ENCODE measurements around the gene SGSM2. TPM values are rescaled to one million over a fixed set of nuclear protein-coding genes. Genes with fewer than 3 reads are reported as not detected.

Gene SGSM2
- total and polyA plus RNA-seq, 4 donors = 5.5 to 17.5 (median 12.4) TPM

- TF ChIP-seq REST (IDR thresholded peaks at IDR 0.05) (no peak), HNF4G (IDR thresholded peaks at IDR 0.05) (no peak)
These were observed 31.7 kb downstream of the SGSM2 start (continued) for GRCh38 chr17:2369039-2369438.

GRCh38 chr17:2369551-2370210 lies 32.4 kb downstream of the SGSM2 start:
- Histone ChIP-seq H3K36me3 (ENCODE audit: control insufficient read depth in 4 of 4, insufficient read depth in 3 of 4, low read depth in 1 of 4, low read length in 3 of 4) (peaks cover 2 to 15% (median 5%) of the 10 kb centered on the region in 4 donors), H3K4me1 (ENCODE audit: control insufficient read depth in 4 of 4, insufficient read depth in 4 of 4, low read length in 3 of 4) (peaks cover 0 to 2% (median 0%) of the 10 kb centered on the region in 4 donors), H3K4me3 (ENCODE audit: low read depth in 1 of 3, low read length in 3 of 3) (no peak overlapping the region), H3K9ac (ENCODE audit: low read depth in 1 of 2, low read length in 2 of 2) (no peak overlapping the region), H3K27me3 (ENCODE audit: control insufficient read depth in 4 of 4, insufficient read depth in 4 of 4, low read length in 3 of 4) (no peaks in the 10 kb centered on the region), H3K9me3 (ENCODE audit: control insufficient read depth in 4 of 4, low read length in 3 of 4) (no peaks in the 10 kb centered on the region), H3K27ac (ENCODE audit: low read depth in 1 of 2, low read length in 2 of 2) (no peak overlapping the region)
- TF ChIP-seq NR2F2 (IDR thresholded peaks at IDR 0.05) = no peak
- TF ChIP-seq HNF4G (IDR thresholded peaks at IDR 0.05) = no peak
- TF ChIP-seq MAX (IDR thresholded peaks at IDR 0.05) = no peak
- no peak for TF ChIP-seq FOXA1 (IDR thresholded peaks at IDR 0.05)
- TF ChIP-seq FOXA2 (IDR thresholded peaks at IDR 0.05) = no peak
- TF ChIP-seq YY1 (IDR thresholded peaks at IDR 0.05) = no peak
- TF ChIP-seq EGR1 (IDR thresholded peaks at IDR 0.05; ENCODE audit: low read depth in 2 of 2) = no peak
- no peak for TF ChIP-seq HNF4A (conservative IDR thresholded peaks at IDR 0.05)
- no peak for TF ChIP-seq RAD21 (IDR thresholded peaks at IDR 0.05)
- TF ChIP-seq ATF3 (IDR thresholded peaks at IDR 0.05) = no peak
- no peak for TF ChIP-seq SP1 (IDR thresholded peaks at IDR 0.05)
- no peak for TF ChIP-seq GABPA (IDR thresholded peaks at IDR 0.05 in 1 of 2, conservative IDR thresholded peaks at IDR 0.05 in 1 of 2)
- TF ChIP-seq CTCF (IDR thresholded peaks at IDR 0.05; ENCODE audit: low read depth, low read length, missing input control) = no peak
- TF ChIP-seq REST (IDR thresholded peaks at IDR 0.05) = no peak
- DNase-seq (ENCODE audit: low spot score) = no peak
- WGBS = 82% methylated on average over 20 of the region's 20 CpGs

All from liver (tissue), 9 donors.